Subcutaneous adipose tissue (tissue), 4 donors: Measurements from ENCODE around the gene SLIT2. TPM values are rescaled to one million over a fixed set of nuclear protein-coding genes. Genes with fewer than 3 reads are reported as not detected.

Source experiments
- total RNA-seq, 4 donors: library from RNA; depleted of rRNA; stranded (reverse); fragments of >200 nt; gene quantifications; one replicate each; pipeline ENCODE4 v1.1.0, GENCODE V29; 2016
- TF ChIP-seq, protein P1 (sequence below): fragments of 450-650 bp; IDR thresholded peaks from one replicate; pipeline ENCODE4 v1.5.1; 2016; ENCODE audit warnings: low read depth, mild to moderate bottlenecking, control low read depth, antibody characterized with exemption, moderate library complexity

SLIT2 gene
- total RNA-seq, 4 donors from 2014 or later: 8.3 to 27.6 (median 19.2) TPM

DNA sequence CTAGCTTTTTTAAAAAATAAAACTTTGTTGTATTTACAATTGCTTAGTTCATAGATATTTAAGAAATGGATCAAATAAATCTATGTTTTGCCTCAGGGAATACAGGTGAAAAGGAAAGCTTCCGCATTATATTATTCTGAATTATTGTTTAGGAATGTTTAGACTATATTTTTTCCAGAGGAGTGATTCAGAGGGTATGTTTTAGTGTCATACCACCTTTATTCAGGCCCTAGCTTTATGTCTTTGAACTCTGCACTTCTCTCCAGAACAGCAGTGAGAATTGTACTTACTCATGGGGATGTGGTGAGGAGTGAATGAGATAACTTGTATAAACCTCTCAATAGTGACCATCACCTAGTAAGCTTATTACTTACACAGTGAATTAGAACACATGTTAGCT is 14.0 kb downstream of the SLIT2 start:
- TF ChIP-seq, protein P1, sequence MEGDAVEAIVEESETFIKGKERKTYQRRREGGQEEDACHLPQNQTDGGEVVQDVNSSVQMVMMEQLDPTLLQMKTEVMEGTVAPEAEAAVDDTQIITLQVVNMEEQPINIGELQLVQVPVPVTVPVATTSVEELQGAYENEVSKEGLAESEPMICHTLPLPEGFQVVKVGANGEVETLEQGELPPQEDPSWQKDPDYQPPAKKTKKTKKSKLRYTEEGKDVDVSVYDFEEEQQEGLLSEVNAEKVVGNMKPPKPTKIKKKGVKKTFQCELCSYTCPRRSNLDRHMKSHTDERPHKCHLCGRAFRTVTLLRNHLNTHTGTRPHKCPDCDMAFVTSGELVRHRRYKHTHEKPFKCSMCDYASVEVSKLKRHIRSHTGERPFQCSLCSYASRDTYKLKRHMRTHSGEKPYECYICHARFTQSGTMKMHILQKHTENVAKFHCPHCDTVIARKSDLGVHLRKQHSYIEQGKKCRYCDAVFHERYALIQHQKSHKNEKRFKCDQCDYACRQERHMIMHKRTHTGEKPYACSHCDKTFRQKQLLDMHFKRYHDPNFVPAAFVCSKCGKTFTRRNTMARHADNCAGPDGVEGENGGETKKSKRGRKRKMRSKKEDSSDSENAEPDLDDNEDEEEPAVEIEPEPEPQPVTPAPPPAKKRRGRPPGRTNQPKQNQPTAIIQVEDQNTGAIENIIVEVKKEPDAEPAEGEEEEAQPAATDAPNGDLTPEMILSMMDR: no peak

DNA sequence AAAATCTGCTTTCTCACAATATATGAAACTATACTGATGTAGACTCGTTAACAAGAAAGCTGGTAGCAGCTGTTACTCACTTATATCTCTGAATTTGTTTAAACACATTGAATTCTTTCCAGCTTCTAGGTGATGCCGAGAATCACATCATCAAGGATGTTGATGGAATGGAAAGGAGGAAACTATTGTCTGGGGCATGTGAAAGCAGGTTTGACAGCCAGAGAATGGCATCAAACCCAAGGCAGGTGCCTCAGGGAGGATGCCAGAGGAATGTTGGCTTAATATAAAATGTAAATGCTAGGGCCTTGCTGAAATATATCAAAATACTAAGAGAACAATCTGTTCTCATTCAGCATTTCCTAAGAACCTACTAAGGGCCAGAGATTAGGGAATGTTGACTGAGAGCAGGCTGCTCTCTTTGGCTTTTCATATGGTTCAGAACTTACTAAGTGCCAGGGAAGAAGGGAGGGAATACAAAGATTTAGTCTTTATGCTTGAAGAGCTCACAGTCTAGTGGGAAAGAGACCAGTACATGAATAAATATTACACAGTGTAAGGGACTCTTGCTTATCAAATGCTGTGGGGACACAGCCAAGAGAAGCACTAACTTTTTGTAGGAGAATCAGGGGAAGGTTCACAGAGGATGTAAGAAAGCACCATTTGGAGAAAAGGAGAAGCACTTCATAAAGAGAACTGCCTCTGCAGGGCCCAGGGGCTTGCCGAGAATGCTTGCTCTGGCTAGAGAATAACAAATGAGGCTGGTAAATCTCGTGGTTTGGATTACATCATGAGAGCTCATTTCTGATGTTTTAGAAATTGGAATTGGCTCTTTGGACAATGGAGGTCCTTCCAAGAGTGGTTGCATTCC is 14.7 kb downstream of the SLIT2 start:
- TF ChIP-seq, protein P1: no peak

DNA sequence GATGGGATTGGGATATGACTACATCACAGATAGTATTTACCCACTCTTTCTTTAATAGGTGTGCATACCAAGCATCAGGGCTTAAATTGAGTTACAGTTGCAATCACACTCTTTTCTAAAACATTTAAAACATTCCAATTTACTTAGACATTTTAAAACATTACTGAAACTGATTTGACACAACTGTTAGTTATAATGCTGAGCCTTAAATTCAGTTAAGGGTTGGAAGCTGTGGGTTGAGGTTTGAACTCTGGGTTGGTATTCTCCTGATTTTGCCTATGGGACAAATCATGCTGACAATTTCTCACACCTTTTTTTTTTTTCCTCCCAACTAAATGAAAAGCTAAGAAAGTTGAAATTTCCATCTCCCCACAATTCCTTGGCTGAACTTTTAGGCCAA is 16.3 kb downstream of the SLIT2 start:
- TF ChIP-seq, protein P1: no peak

DNA sequence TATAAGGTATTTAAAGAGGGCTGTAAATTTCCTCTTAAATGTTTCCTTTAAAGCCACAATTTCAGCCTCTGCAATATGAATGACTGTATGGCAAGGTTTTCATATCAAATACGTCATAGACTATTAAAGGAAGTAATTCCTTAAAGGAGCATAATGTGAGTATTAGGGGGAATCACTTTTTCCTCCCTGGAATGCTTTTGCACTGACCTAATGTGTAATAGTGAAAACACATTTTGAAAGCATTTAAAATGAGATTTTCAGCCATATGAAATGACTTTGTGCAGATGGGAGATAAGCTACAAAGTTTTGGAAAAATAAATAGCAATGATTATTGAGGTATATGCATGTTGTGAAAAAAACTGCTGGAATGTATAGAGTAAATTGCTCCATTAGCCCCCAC is 17.6 kb downstream of the SLIT2 start:
- TF ChIP-seq, protein P1: no peak

- TF ChIP-seq, protein P1: no peak
These were observed 20.2 kb downstream of the SLIT2 start for GRCh38 chr4:20271950-20272349.

DNA sequence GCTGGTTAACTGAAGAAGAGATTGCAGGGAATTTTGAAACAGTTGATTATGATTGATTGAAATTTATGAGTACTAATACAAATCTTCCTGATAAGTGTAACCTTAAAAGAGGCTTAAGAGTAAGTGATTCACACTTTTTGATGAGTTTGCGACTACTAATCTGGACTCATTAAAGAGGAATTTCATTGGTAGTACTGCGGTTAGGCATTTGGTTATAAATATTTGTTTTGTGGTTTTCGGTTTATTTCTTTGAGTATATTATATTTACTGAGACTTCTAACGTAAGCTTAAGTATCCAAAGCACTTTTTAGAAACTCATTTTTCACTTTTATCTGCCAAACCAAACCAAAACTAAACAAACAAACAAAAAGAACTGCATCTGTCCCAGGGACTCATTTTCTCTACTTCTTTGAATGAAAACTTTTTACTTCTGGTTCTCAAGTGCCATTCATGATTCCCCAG is 20.7 kb downstream of the SLIT2 start:
- TF ChIP-seq, protein P1: no peak

- TF ChIP-seq, protein P1: no peak
These were observed 22.1 kb downstream of the SLIT2 start for GRCh38 chr4:20273793-20274192.
